Mesendoderm (in vitro differentiated cells): ENCODE measurements around the gene SYT1.
A peak's percentile ranks its signal among the peaks of the same experiment; 100 is the strongest.

Source experiments
- DNase-seq: peaks from one replicate; pipeline ENCODE4 v3.0.0; 2013
- H2AK5ac ChIP-seq: 2 replicates; pipeline ENCODE4 v1.6.1; 2013; ENCODE audit warnings: low read length, inconsistent platforms
- H2BK120ac ChIP-seq: 2 replicates; pipeline ENCODE4 v1.6.1; 2013; ENCODE audit warnings: low read depth, mild to moderate bottlenecking, low read length, moderate library complexity, mixed read lengths
- H2BK15ac ChIP-seq: replicated peaks from 2 replicates; pipeline ENCODE4 v1.6.1; 2013; ENCODE audit warnings: low read depth, mild to moderate bottlenecking, moderate library complexity
- H2BK5ac ChIP-seq: 2 replicates; pipeline ENCODE4 v1.6.1; 2013; ENCODE audit warnings: low read length, inconsistent platforms
- H3K18ac ChIP-seq: 2 replicates; pipeline ENCODE4 v1.6.1; 2013; ENCODE audit warnings: mild to moderate bottlenecking, low read length, mixed read lengths
- H3K23ac ChIP-seq: one replicate; pipeline ENCODE4 v1.6.1; 2013; ENCODE audit warnings: low read length
- H3K27ac ChIP-seq: 2 replicates; pipeline ENCODE4 v1.5.1; 2013; ENCODE audit warnings: low read depth, mild to moderate bottlenecking, inconsistent platforms, low read length, moderate library complexity
- H3K27me3 ChIP-seq: 2 replicates; pipeline ENCODE4 v1.6.1; 2013; ENCODE audit warnings: low read length, control low read depth, mild to moderate bottlenecking, inconsistent platforms; ENCODE audit not compliant: insufficient read depth, poor library complexity
- H3K36me3 ChIP-seq: 2 replicates; pipeline ENCODE4 v1.6.1; 2013; ENCODE audit warnings: low read length, inconsistent platforms; ENCODE audit not compliant: control insufficient read depth, insufficient read depth
- H3K4ac ChIP-seq: one replicate; pipeline ENCODE4 v1.6.1; 2013; ENCODE audit warnings: low read depth, mild to moderate bottlenecking, low read length, moderate library complexity
- H3K4me1 ChIP-seq: 2 replicates; pipeline ENCODE4 v1.6.1; 2013; ENCODE audit warnings: low read depth, low read length, inconsistent platforms; ENCODE audit not compliant: control insufficient read depth
- H3K4me2 ChIP-seq: 2 replicates; pipeline ENCODE4 v1.6.1; 2013; ENCODE audit warnings: low read length
- H3K4me3 ChIP-seq: 2 replicates; pipeline ENCODE4 v1.5.1; 2013; ENCODE audit warnings: mild to moderate bottlenecking, low read length
- H3K56ac ChIP-seq: one replicate; pipeline ENCODE4 v1.6.1; 2013; ENCODE audit warnings: low read length
- H3K79me1 ChIP-seq: 2 replicates; pipeline ENCODE4 v1.6.1; 2013; ENCODE audit warnings: low read length, inconsistent platforms
- H3K79me2 ChIP-seq: 2 replicates; pipeline ENCODE4 v1.6.1; 2013; ENCODE audit warnings: mild to moderate bottlenecking, low read length; ENCODE audit not compliant: control insufficient read depth, insufficient read depth
- H3K9ac ChIP-seq: 2 replicates; pipeline ENCODE4 v1.6.1; 2013; ENCODE audit warnings: low read length, inconsistent platforms
- H4K5ac ChIP-seq: one replicate; pipeline ENCODE4 v1.6.1; 2013; ENCODE audit warnings: low read length
- H4K8ac ChIP-seq: one replicate; pipeline ENCODE4 v1.6.1; 2013; ENCODE audit warnings: low read depth, mild to moderate bottlenecking, control low read depth, low read length, moderate library complexity
- WGBS: extraction: QIAGEN DNeasy Blood & Tissue Kit; methylation state at CpG from one replicate; pipeline ENCODE4 v1.1.7; 2013; ENCODE audit warnings: low lambda C conversion rate, missing lambda C conversion rate; ENCODE audit not compliant: insufficient coverage; ENCODE audit errors: extremely low coverage; 5-methylcytosine and 5-hydroxymethylcytosine counted together

Gene SYT1

DNA sequence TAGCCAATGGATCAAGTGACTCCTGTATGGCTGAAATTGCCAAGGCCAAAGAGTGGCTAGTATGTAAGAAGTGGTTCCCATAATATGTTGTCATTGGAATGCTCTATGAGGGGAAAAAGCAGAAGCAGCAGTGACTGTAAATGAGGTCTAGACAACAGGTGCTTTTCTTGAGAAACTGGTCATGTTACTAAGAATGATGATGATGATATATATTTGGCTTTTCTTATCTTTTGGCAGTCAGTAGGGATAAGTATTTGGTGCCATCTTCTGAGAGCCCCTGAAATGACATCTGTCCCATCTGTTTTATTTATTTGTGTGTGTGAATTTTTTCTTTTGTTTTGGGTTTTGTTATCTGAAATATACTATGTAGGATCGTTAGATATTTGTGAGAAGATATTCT, 141.7 kb downstream of the SYT1 start:
- Histone ChIP-seq H2AK5ac (no peak overlapping the region), H3K27ac (no peak overlapping the region), H3K18ac (no peak overlapping the region), H3K4me2 (no peak overlapping the region), H4K8ac (no peak overlapping the region), H3K23ac (no peak overlapping the region), H3K27me3 (no peaks in the 10 kb centered on the region), H3K4ac (no peak overlapping the region), H4K5ac (no peak overlapping the region), H3K79me2 (no peaks in the 10 kb centered on the region), H2BK120ac (no peak overlapping the region), H3K36me3 (no peaks in the 10 kb centered on the region), H3K4me3 (no peak overlapping the region), H3K79me1 (no peaks in the 10 kb centered on the region), H2BK5ac (no peak overlapping the region), H2BK15ac (no peak overlapping the region), H3K4me1 (no peaks in the 10 kb centered on the region), H3K9ac (no peak overlapping the region), H3K56ac (no peak overlapping the region)
- WGBS = 100% methylated on average over 1 of the region's 1 CpG
- DNase-seq = peak; percentile 22

DNA sequence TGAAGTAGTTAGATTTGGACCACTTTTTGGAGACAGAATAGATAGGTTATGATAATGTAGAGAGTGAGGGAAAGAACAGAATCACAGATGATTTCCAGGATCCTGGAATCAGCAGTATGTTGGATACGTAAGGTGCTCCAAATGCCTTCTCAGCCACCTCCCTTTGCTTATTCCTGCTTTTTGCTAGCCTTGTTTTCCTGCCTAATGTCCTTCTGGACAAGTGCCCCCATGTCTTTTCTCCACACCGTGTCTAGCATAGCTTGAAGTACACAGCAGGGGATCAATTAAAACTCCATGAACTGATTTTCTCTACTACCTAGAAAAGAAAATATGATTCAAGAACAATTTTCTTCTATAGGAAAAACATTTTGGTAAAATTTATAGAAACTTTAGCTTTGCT, 144.0 kb downstream of the SYT1 start:
- no peak overlapping the region for H3K4ac ChIP-seq
- no peak overlapping the region for H2BK5ac ChIP-seq
- no peaks in the 10 kb centered on the region for H3K4me1 ChIP-seq
- H3K9ac ChIP-seq = no peak overlapping the region
- no CpG with 5 or more reads among the region's 2 CpGs for WGBS
- no peak overlapping the region for H3K4me2 ChIP-seq
- no peak for DNase-seq
- no peak overlapping the region for H2BK120ac ChIP-seq
- H3K27ac ChIP-seq = no peak overlapping the region
- H2BK15ac ChIP-seq = no peak overlapping the region
- no peak overlapping the region for H4K5ac ChIP-seq
- no peak overlapping the region for H3K4me3 ChIP-seq
- H3K79me2 ChIP-seq = no peaks in the 10 kb centered on the region
- H3K36me3 ChIP-seq = no peaks in the 10 kb centered on the region
- no peak overlapping the region for H3K18ac ChIP-seq
- no peak overlapping the region for H3K23ac ChIP-seq
- no peak overlapping the region for H2AK5ac ChIP-seq
- no peak overlapping the region for H4K8ac ChIP-seq
- H3K27me3 ChIP-seq = no peaks in the 10 kb centered on the region
- peaks cover 2% of the 10 kb centered on the region for H3K79me1 ChIP-seq
- no peak overlapping the region for H3K56ac ChIP-seq

DNA sequence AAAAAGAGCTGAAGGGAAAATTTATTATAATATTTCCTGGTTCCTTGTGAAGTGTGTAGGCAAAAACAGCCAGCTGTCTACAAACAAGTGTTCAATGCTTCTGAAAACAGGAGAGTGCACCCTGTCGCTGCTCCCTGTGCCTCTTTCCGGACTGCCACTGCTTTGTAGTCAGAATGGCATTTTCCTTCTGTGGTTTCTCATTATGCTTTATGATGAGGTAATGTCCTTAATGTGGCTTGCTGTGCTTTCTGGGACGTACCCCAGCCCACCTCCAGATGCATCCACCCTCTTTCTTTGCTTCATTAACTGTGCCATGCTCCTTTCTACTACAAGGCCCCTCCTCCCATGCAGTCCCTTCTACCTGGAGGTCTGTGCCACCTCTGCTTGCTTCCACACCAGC, 148.1 kb downstream of the SYT1 start:
- Histone ChIP-seq H3K27me3 (no peaks in the 10 kb centered on the region), H3K27ac (no peak overlapping the region), H2BK15ac (no peak overlapping the region), H3K79me1 (peaks cover 2% of the 10 kb centered on the region), H4K8ac (no peak overlapping the region), H3K4me1 (no peaks in the 10 kb centered on the region), H3K9ac (no peak overlapping the region), H4K5ac (no peak overlapping the region), H3K23ac (no peak overlapping the region), H2BK5ac (no peak overlapping the region), H3K4ac (no peak overlapping the region), H3K36me3 (no peaks in the 10 kb centered on the region), H3K18ac (no peak overlapping the region), H3K79me2 (no peaks in the 10 kb centered on the region), H2BK120ac (no peak overlapping the region), H3K56ac (no peak overlapping the region), H3K4me2 (no peak overlapping the region), H3K4me3 (no peak overlapping the region), H2AK5ac (no peak overlapping the region)
- WGBS = no CpG with 5 or more reads among the region's 3 CpGs
- no peak for DNase-seq

DNA sequence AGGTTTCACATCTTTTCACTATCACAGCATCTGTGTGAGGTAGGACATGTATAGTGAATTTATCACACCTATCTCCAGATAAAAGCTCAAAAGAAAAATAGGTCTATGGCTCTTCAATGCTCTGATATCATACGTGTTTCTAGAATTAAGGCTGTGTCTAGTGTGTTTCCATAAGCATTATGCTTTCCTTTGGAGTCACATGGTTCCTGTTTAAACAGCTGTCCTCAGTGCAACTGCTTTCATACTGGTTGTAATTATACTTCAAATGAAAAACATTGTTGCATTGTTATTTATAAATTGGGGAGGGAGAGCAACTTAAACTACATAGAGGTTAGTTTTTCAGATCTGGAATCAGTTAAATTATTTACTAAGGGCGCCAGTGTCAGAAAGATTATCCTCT, 151.6 kb downstream of the SYT1 start:
- no peak overlapping the region for H3K18ac ChIP-seq
- H4K5ac ChIP-seq = no peak overlapping the region
- no peaks in the 10 kb centered on the region for H3K27me3 ChIP-seq
- H3K9ac ChIP-seq = no peak overlapping the region
- H3K4me3 ChIP-seq = no peak overlapping the region
- no peak overlapping the region for H3K27ac ChIP-seq
- H4K8ac ChIP-seq = no peak overlapping the region
- H2BK15ac ChIP-seq = no peak overlapping the region
- H3K23ac ChIP-seq = no peak overlapping the region
- H3K56ac ChIP-seq = no peak overlapping the region
- no peaks in the 10 kb centered on the region for H3K4me1 ChIP-seq
- H3K36me3 ChIP-seq = no peaks in the 10 kb centered on the region
- H2BK120ac ChIP-seq = no peak overlapping the region
- no peaks in the 10 kb centered on the region for H3K79me2 ChIP-seq
- no peak overlapping the region for H3K4ac ChIP-seq
- H2BK5ac ChIP-seq = no peak overlapping the region
- H2AK5ac ChIP-seq = no peak overlapping the region
- H3K4me2 ChIP-seq = no peak overlapping the region
- no CpG with 5 or more reads among the region's 2 CpGs for WGBS
- peaks cover 2% of the 10 kb centered on the region for H3K79me1 ChIP-seq
- DNase-seq = no peak

DNA sequence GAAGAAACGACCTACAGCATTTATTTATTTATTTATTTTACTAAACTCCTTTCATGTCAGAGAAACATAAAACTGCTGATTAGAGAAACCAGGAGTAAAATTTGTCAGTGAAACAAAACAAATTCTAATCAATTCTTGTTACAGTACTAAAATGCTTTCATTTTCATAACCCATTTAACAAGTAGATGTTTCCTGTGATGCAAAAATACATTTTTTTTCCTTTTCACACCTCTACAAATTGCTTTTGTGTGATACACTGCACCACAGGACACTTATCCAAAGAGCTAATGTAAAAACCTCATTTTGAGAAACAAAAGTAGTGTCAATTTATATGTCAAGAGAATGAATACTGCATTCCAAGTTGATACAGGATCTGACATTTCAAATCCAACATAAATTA, 155.1 kb downstream of the SYT1 start:
- no peak overlapping the region for H3K27ac ChIP-seq
- no peak overlapping the region for H3K56ac ChIP-seq
- no peaks in the 10 kb centered on the region for H3K79me2 ChIP-seq
- H3K18ac ChIP-seq = no peak overlapping the region
- H3K4me1 ChIP-seq = no peaks in the 10 kb centered on the region
- no peak overlapping the region for H2AK5ac ChIP-seq
- H2BK15ac ChIP-seq = no peak overlapping the region
- H3K79me1 ChIP-seq = no peaks in the 10 kb centered on the region
- no peaks in the 10 kb centered on the region for H3K27me3 ChIP-seq
- no peak overlapping the region for H3K23ac ChIP-seq
- no peak overlapping the region for H3K4ac ChIP-seq
- no peak overlapping the region for H4K5ac ChIP-seq
- no peak overlapping the region for H3K4me3 ChIP-seq
- no peaks in the 10 kb centered on the region for H3K36me3 ChIP-seq
- H4K8ac ChIP-seq = no peak overlapping the region
- H3K4me2 ChIP-seq = no peak overlapping the region
- no peak overlapping the region for H3K9ac ChIP-seq
- H2BK5ac ChIP-seq = no peak overlapping the region
- no peak for DNase-seq
- no CpG with 5 or more reads among the region's 1 CpG for WGBS
- H2BK120ac ChIP-seq = no peak overlapping the region

GRCh38 chr12:79020106-79020505, 155.5 kb downstream of the SYT1 start:
- Histone ChIP-seq H2BK120ac (no peak overlapping the region), H3K79me1 (no peaks in the 10 kb centered on the region), H3K23ac (no peak overlapping the region), H3K27me3 (no peaks in the 10 kb centered on the region), H3K4me3 (no peak overlapping the region), H2BK5ac (no peak overlapping the region), H3K4me2 (no peak overlapping the region), H3K4me1 (no peaks in the 10 kb centered on the region), H3K56ac (no peak overlapping the region), H3K18ac (no peak overlapping the region), H2BK15ac (no peak overlapping the region), H3K36me3 (no peaks in the 10 kb centered on the region), H4K5ac (no peak overlapping the region), H3K79me2 (no peaks in the 10 kb centered on the region), H3K9ac (no peak overlapping the region), H3K27ac (no peak overlapping the region), H4K8ac (no peak overlapping the region), H3K4ac (no peak overlapping the region), H2AK5ac (no peak overlapping the region)
- no peak for DNase-seq
- no CpG with 5 or more reads among the region's 1 CpG for WGBS
